Bladder microvascular endothelial cell (primary cell): ENCODE results near the gene APOF. TPM values are rescaled to one million over a fixed set of nuclear protein-coding genes. Genes with fewer than 3 reads are reported as not detected.

ENCODE experiments used
- total RNA-seq: library from RNA; depleted of rRNA; stranded (reverse); fragments of >200 nt; gene quantifications from 2 replicates; pipeline ENCODE4 v1.2.3, GENCODE V29; 2014

Gene APOF, protein sequence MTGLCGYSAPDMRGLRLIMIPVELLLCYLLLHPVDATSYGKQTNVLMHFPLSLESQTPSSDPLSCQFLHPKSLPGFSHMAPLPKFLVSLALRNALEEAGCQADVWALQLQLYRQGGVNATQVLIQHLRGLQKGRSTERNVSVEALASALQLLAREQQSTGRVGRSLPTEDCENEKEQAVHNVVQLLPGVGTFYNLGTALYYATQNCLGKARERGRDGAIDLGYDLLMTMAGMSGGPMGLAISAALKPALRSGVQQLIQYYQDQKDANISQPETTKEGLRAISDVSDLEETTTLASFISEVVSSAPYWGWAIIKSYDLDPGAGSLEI
- total RNA-seq, result not detected in 2 replicates

DNA sequence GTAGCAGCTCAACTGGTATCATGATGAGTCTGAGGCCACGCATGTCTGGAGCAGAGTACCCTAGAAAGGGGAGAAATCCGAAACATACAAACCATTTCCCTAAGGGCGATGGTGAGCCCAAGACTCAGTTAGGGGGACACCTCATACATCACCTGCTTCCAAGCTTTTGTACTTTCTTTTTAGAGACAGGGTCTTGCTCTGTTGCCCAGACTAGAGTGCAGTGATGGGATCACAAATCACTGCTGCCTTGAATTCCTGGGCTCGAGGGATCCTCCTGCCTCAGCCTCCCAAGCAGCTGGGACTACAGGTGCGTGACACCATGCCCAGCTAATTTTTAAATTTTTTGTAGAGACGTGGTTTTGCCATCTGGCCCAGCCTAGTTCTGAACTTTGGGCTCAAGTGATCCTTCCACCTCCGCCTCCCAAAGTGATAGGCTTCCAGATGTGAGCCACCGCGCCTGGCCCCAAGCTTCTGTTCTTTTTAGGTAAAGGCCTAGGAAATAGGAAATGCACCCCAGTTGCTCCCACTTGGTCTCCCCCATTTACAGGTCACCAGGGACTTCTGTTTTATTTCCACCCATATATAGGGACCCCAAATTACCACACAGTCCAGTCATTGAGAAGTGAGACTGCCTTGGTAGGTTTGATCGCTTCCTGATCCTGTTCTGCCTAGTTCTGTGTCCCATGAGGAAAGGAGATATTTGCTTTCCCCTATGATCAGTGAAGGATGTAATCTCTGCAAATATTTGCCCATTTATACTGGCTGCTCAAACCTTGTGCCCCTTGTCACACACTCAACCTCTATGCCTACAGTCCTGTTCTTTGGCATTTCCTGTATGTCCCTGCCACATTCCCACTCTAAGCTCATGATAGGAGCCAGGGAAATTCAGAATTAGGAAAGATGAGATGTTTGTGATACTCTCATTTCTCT, at the start of gene APOF:
TSS of gene APOF (minus strand) at position 728 of the 930 bp plus-strand sequence. CDS start at position 616, 112 bp downstream.

DNA sequence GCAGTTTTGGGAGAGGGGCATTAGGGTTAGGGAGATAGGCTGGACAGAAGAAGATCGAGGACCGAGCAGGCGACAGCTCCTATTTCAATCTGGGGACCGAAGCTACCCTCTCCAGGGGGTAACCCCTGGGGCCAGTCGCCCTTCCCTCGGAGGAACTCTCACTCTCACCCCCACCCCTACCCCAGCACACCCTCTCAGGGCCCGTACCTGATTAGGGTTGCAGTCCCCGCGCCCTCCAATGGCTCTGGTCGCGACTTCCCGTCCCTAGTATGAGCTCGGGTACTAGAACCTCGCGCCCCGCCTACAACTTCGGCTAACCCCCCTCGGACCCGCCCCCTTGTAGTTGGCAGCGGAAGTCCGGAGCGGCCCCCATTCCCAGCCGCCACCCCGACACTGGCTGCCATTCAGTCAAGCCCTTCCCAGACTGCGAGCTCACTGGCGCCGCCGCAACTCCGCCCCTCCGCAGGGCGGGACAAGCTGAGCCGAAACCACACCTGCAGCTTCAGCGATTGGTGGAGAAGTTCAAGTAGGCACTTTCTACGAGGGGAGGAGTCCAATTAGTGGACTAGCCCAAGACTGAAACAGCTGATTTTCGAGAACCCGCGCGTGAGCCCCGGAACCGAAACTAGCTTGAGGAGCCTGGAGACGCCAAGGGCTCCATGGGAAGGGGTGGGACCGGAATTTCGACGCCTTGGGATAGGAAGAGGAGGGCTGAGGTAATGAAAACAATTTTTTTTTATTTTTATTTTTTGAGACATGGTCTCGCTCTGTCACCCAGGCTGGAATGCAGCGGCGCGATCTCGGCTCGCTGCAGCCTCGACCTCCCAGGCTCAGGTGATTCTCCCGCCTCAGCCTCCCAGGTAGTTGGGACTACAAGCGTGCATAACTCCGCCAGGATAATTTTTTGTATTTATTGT, 2.5 kb downstream of the APOF start, which contains the start of gene STAT2:
TSS of gene STAT2 (minus strand) at position 257 of the 917 bp plus-strand sequence. CDS start 3,536 bp downstream, outside the sequence.

DNA sequence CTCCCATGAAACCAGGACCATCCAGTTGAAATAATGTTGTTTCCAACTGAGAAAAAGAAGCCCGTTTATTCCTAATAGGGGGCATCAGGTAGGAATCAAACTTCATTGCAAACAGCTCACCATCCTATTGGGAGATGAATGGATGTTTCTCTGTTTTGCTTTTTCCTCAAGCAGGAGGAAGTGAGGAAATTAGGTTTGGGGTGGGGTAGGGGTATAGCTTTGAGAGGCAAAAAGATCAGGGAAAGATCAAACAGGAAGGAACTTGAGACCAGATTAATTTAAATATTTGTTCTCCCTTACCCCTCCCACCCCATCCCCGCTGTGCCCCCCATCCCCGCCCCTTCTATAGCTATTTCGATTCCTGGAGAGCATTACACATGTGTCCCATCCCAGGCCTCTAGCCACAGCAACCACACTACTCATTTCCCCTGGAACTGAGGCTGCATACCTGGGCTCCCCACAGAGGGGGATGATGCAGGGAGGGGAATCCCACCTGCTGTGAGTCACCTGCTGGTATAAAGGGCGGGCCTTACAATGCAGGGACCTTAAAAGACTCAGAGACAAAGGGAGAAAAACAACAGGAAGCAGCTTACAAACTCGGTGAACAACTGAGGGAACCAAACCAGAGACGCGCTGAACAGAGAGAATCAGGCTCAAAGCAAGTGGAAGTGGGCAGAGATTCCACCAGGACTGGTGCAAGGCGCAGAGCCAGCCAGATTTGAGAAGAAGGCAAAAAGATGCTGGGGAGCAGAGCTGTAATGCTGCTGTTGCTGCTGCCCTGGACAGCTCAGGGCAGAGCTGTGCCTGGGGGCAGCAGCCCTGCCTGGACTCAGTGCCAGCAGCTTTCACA, 24.1 kb downstream of the APOF start, which contains the start of gene IL23A:
TSS of gene IL23A (plus strand) at position 577 of the 850 bp plus-strand sequence. CDS start at position 738, 161 bp downstream.

DNA sequence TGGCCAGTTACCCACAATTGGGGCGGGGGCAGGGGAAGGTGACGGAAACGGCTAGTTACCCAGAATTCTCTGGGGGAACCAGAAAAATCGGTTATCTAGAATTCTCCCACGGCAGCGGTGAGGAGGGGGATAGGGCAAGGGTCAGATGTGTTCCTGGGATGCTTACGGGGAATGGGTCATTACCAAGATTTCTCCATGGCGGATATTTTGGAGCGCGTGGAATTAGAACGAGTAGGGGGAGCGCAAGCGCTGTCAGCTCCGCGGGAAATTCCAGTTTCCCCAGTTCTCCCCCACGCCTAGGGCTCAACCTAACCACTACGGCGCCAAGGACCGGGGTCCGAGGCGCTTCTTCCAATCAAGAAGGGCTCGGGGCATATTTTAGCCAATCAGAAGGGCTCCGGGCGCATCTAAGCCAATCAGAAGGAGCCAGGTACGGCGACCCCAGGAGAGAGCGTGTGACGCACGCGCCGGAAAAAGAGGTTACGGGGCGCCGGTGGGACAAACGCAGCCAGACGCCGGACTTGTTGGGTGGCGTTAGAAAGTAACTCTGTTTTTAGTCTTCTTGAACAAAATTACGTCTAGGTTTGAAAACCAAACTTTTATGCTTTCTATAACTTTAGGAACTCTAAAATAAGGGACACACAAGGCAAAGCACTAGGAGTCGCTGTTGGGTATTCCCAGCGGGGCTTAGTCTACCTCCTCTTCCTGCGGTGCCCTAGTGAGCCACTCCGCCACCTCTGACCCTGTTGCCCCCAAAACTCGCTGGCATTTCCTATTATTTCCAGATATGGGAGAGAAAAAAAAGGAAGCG, 28.8 kb downstream of the APOF start, which contains the start of gene PAN2:
TSS of gene PAN2 (minus strand) at position 322 of the 811 bp plus-strand sequence. CDS start 906 bp downstream, outside the sequence.

DNA sequence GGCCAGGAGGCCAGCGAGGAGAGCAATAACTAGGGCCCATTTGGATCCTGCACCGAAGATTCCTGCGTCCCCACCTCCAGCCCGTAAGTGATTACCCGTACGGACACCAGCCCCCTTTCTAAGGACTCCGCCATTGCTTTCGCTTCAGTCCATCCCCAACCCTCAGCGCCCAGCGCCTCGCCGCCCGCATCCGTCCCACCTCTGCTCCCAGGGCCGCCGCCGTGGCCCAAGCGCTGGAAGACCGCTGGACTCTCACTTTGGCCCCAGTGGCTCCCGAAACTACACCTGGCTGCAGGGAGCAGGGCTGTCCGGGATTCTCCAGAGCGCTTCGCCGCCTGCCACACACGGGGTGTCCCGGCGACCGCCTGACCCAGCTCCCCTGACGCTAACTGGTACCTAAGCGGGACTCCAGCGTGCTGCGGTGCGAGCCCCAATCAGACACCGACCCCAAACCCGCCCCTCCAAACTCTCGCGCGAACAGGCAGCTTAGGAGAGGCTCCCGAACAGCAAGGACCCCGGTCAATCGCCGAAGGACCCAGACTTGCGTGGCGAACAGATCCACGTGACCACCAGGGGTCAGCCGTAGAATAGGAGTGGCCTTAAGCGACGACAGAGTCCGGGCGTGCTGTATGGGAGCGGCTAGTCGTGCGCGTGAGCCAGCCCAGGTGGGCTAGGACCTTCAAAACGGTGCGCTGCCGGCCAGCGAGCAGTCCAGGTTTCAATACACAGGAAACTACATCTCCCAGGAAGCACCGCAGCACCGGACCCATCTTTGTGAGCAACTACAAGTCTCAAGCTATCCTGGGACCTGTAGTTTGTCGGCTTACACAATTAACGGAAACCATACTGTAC, 46.8 kb downstream of the APOF start, which contains the start of gene CNPY2:
TSS of gene CNPY2 (minus strand) at position 367 of the 852 bp plus-strand sequence. CDS start 771 bp downstream, outside the sequence.

Other genes starting within 250 kb of the APOF start
- 2,621 and 2,969 TPM in 2 replicates for gene RPL41, start 246.2 kb downstream of the APOF start, total RNA-seq
- 4.4 and 6.4 TPM in 2 replicates for gene ZC3H10, start 244.6 kb downstream of the APOF start, total RNA-seq
- gene ESYT1, start 234.6 kb downstream of the APOF start, total RNA-seq, result 328 and 362 TPM in 2 replicates
- gene MYL6B, start 210.3 kb downstream of the APOF start, total RNA-seq, result 69.4 and 71.4 TPM in 2 replicates
- 3,299 and 3,963 TPM in 2 replicates for gene MYL6, start 204.5 kb downstream of the APOF start, total RNA-seq
- gene SMARCC2, start 173.4 kb downstream of the APOF start, total RNA-seq, result 38.0 and 56.8 TPM in 2 replicates
- gene RNF41, start 140.9 kb downstream of the APOF start, total RNA-seq, result 68.5 and 138 TPM in 2 replicates
- 24.9 and 27.2 TPM in 2 replicates for gene NABP2, start 138.5 kb downstream of the APOF start, total RNA-seq
- 0.38 TPM in 1 of 2 replicates, not detected in the other for gene SLC39A5, start 132.8 kb downstream of the APOF start, total RNA-seq
- gene ANKRD52, start 104.5 kb downstream of the APOF start, total RNA-seq, result 8.4 and 33.0 TPM in 2 replicates
- 4.5 and 7.7 TPM in 2 replicates for gene COQ10A, start 95.9 kb downstream of the APOF start, total RNA-seq
- 90.7 and 173 TPM in 2 replicates for gene CS, start 62.5 kb downstream of the APOF start, total RNA-seq
- 48.9 and 65.3 TPM in 2 replicates for gene CNPY2, start 46.9 kb downstream of the APOF start, total RNA-seq
- gene PAN2, start 28.9 kb downstream of the APOF start, total RNA-seq, result 11.2 and 21.5 TPM in 2 replicates
- 0.19 TPM in 1 of 2 replicates, not detected in the other for gene IL23A, start 24.0 kb downstream of the APOF start, total RNA-seq
- gene STAT2, start 2.8 kb downstream of the APOF start, total RNA-seq, result 52.9 and 88.8 TPM in 2 replicates
- 11.3 and 15.8 TPM in 2 replicates for gene TIMELESS, start 86.6 kb upstream of the APOF start, total RNA-seq
- gene MIP, start 91.8 kb upstream of the APOF start, total RNA-seq, result 0.38 TPM in 1 of 2 replicates, not detected in the other
- gene SPRYD4, start 105.7 kb upstream of the APOF start, total RNA-seq, result 1.3 and 2.0 TPM in 2 replicates
- gene GLS2, start 125.3 kb upstream of the APOF start, total RNA-seq, result 0.16 and 0.44 TPM in 2 replicates
- gene RBMS2, start 159.0 kb upstream of the APOF start, total RNA-seq, result 25.1 and 65.6 TPM in 2 replicates